ENCODE data around the gene HS6ST3.

HS6ST3 gene

GRCh38 chr13:96203471-96203870 lies 113.6 kb downstream of the HS6ST3 start:
- DNase-seq, result no peak

GRCh38 chr13:96214824-96215445 lies 125.0 kb downstream of the HS6ST3 start:
- DNase-seq, result no peak

GRCh38 chr13:96216543-96216942 lies 126.6 kb downstream of the HS6ST3 start:
- no peak for DNase-seq

GRCh38 chr13:96218475-96218874 lies 128.6 kb downstream of the HS6ST3 start:
- DNase-seq, result no peak

GRCh38 chr13:96221471-96221870 lies 131.6 kb downstream of the HS6ST3 start:
- DNase-seq, result no peak

GRCh38 chr13:96223231-96223630 lies 133.3 kb downstream of the HS6ST3 start:
- no peak for DNase-seq

GRCh38 chr13:96229356-96229755 lies 139.4 kb downstream of the HS6ST3 start:
- no peak for DNase-seq

- no peak for DNase-seq
These were observed 148.3 kb downstream of the HS6ST3 start for GRCh38 chr13:96238241-96238640.

GRCh38 chr13:96238861-96239260 lies 149.0 kb downstream of the HS6ST3 start:
- no peak for DNase-seq

GRCh38 chr13:96243376-96243775 lies 153.5 kb downstream of the HS6ST3 start:
- no peak for DNase-seq

- DNase-seq, result no peak
These were observed 158.2 kb downstream of the HS6ST3 start for GRCh38 chr13:96248103-96248502.

- DNase-seq, result no peak
These were observed 159.1 kb downstream of the HS6ST3 start for GRCh38 chr13:96248996-96249395.

GRCh38 chr13:96252903-96253302 lies 163.0 kb downstream of the HS6ST3 start:
- no peak for DNase-seq

- DNase-seq, result no peak
These were observed 183.3 kb downstream of the HS6ST3 start for GRCh38 chr13:96273196-96273595.

GRCh38 chr13:96274046-96274445 lies 184.1 kb downstream of the HS6ST3 start:
- no peak for DNase-seq

GRCh38 chr13:96279904-96280303 lies 190.0 kb downstream of the HS6ST3 start:
- no peak for DNase-seq

- no peak for DNase-seq
These were observed 195.1 kb downstream of the HS6ST3 start for GRCh38 chr13:96284971-96285370.

GRCh38 chr13:96285729-96286128 lies 195.8 kb downstream of the HS6ST3 start:
- DNase-seq, result no peak

- no peak for DNase-seq
These were observed 205.3 kb downstream of the HS6ST3 start for GRCh38 chr13:96294930-96295881.

GRCh38 chr13:96297360-96297759 lies 207.5 kb downstream of the HS6ST3 start:
- no peak for DNase-seq

- DNase-seq, result no peak
These were observed 209.3 kb downstream of the HS6ST3 start for GRCh38 chr13:96299235-96299634.

GRCh38 chr13:96308568-96308967 lies 218.7 kb downstream of the HS6ST3 start:
- no peak for DNase-seq

- DNase-seq, result no peak
These were observed 225.1 kb downstream of the HS6ST3 start for GRCh38 chr13:96314974-96315373.

- no peak for DNase-seq
These were observed 248.1 kb downstream of the HS6ST3 start for GRCh38 chr13:96338030-96338429.

Measured in fibroblast of skin of scalp (primary cell).